HG03139 (cell line): Measurements from ENCODE around the gene NAPEPLD.
"Not testable (repeated sequence)": the region's sequence is repeated elsewhere in the genome, so short reads cannot be mapped to it uniquely, and the experiment has no call there.

Experiments used
- ATAC-seq: cut with Tn5 transposase; IDR thresholded peaks from one replicate; pipeline ENCODE4 v1.9.1; 2021; ENCODE audit not compliant: unreplicated experiment

The NAPEPLD gene

GRCh38 chr7:103068414-103069403 lies 80.2 kb downstream of the NAPEPLD start:
- ATAC-seq = no peak

DNA sequence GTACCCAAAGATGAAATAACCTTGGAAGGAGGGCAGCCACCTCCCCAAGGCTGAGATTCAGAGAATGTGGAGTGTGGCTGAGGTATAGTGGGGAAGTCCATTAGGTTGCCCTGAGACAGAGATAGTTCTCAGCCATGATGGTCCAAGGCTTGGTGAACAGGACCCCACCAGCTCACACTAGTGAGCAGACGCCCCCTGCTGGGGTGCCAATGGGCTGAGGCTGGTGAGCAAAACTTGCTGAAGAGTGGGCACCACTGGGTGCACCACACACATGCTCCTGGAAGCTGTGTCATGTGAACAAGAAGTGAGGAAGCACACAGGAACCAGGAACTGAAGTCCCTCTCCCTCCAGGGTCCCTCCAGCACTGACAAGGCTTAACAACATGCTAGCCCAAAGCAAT lies 83.2 kb downstream of the NAPEPLD start:
- ATAC-seq = no peak

DNA sequence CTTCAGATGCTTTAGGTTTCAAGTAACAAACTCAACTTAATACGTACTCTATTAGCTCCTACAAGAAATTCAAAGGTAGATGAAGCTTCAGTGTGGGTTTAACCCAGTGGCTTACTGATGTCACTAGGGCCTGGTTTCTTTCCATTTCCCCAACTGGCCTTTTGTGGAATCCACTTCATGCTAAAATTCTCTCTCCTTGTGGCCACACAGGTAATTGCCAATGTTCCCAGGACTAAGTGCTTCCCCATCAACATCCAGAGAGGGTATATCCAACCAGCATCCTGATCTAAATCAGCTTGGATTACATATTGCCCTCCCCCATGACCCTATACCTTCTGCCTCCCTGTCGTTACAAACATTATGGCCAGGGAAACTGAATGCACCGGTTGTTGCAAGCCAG lies 85.0 kb downstream of the NAPEPLD start:
- ATAC-seq = no peak

DNA sequence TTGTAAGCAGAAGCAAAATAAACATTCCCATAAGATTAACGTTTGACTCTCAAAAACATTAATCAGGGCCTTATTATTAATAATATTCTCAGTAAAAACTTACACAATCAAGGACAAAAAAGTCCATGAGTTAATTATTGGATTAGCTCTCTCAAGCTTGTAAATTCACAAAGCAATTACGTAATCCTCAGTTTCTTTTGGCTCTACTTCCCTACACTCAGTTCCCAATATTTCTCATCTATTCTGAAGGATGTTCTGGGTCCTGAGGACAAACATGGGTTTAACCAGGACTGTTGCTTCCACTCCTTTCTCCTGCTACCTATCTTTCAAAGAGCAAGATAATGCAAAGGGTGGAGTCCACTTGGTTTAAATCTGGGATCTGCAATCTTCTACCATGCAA lies 89.4 kb downstream of the NAPEPLD start:
- ATAC-seq = no peak

GRCh38 chr7:103058122-103058521 lies 90.8 kb downstream of the NAPEPLD start:
- no peak for ATAC-seq

DNA sequence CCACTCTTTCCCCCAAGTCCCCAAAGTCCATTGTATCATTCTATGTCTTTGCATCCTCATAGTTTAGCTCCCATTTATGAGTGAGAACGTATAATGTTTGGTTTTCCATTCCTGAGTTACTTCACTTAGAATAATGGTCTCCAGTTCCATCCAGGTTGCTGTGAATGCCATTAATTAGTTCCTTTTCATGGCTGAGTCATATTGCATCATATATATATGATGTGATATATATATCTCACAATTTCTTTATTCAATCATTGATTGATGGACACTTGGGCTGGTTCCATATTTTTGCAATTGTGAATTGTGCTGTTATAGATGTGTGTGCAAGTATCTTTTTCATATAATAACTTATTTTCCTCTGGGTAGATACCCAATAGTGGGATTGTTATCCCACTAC lies 92.9 kb downstream of the NAPEPLD start:
- ATAC-seq = not testable (repeated sequence)

DNA sequence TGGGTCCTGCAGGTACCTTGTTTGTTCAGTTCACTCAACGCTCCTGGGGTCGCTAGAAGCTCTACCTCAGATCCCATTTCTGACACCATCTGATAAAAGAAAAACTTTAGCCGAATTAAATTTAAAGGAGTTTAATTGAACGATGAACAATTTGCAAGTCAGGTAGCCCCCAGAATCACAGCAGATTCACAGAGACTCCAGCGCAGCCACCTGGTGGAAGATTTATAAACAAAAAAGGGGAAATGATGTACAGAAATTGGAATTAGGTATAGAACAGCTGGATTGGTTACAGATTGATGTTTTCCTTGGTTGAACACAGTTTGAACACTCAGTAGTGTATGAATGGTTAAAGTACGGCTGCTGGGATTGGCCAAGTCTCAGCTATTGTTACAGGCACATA lies 97.4 kb downstream of the NAPEPLD start:
- no peak for ATAC-seq
